ENCODE data around the gene OR7C2. TPM values are rescaled to one million over a fixed set of nuclear protein-coding genes. Genes with fewer than 3 reads are reported as not detected.

OR7C2 gene
- total RNA-seq: not detected in 2 replicates

GRCh38 chr19:14941189-14941588 is at the start of gene OR7C2:
OR7C2 (plus strand) TSS chr19:14941489; CDS start chr19:14941489, 0 bp downstream.

GRCh38 chr19:14979476-14980255 is 38.4 kb downstream of the OR7C2 start, which contains the start of gene SLC1A6:
SLC1A6 (minus strand) TSS chr19:14979864; CDS start chr19:14972910, 6,954 bp downstream.

Other genes starting within 250 kb of the OR7C2 start
- gene ADGRE2, start 162.9 kb upstream of the OR7C2 start, total RNA-seq: 0.13 and 0.30 TPM in 2 replicates
- gene OR7A5, start 106.3 kb upstream of the OR7C2 start, total RNA-seq: not detected in 2 replicates
- gene OR7C1, start 106.3 kb upstream of the OR7C2 start, total RNA-seq: not detected in 2 replicates
- not detected in 2 replicates for gene OR7A10, start 92.6 kb upstream of the OR7C2 start, total RNA-seq
- not detected in 2 replicates for gene OR7A17, start 55.4 kb upstream of the OR7C2 start, total RNA-seq
- not detected in 2 replicates for gene SLC1A6, start 38.4 kb downstream of the OR7C2 start, total RNA-seq
- not detected in 2 replicates for gene CASP14, start 108.0 kb downstream of the OR7C2 start, total RNA-seq
- not detected in 2 replicates for gene OR1I1, start 140.7 kb downstream of the OR7C2 start, total RNA-seq
- gene SYDE1, start 165.9 kb downstream of the OR7C2 start, total RNA-seq: 42.7 and 48.6 TPM in 2 replicates